GM21526 (cell line): ENCODE data around the gene LAMA5.

Source experiments
- ATAC-seq: cut with Tn5 transposase; IDR thresholded peaks from one replicate; pipeline ENCODE4 v1.9.1; 2021; ENCODE audit warnings: moderate library complexity; ENCODE audit not compliant: unreplicated experiment, low FRiP score

The LAMA5 gene

GRCh38 chr20:62367136-62367632, at the start of gene LAMA5:
TSS of gene LAMA5 (minus strand) at chr20:62367312. CDS start at chr20:62367245, 67 bp downstream.
- ATAC-seq: no peak

- ATAC-seq: no peak
Measured at GRCh38 chr20:62415354-62416111, 48.4 kb upstream of the LAMA5 start.

- ATAC-seq: no peak
Measured at GRCh38 chr20:62413896-62414481, 46.9 kb upstream of the LAMA5 start.

GRCh38 chr20:62413025-62413570, 46.0 kb upstream of the LAMA5 start:
- no peak for ATAC-seq

- no peak for ATAC-seq
Measured at GRCh38 chr20:62412194-62413024, 45.3 kb upstream of the LAMA5 start.

- ATAC-seq: no peak
Measured at GRCh38 chr20:62411479-62412193, 44.5 kb upstream of the LAMA5 start.

- ATAC-seq: no peak
Measured at GRCh38 chr20:62410746-62411478, 43.8 kb upstream of the LAMA5 start.

GRCh38 chr20:62409931-62410745, 43.0 kb upstream of the LAMA5 start:
- ATAC-seq: no peak

- no peak for ATAC-seq
Measured at GRCh38 chr20:62409086-62409853, 42.2 kb upstream of the LAMA5 start.

- no peak for ATAC-seq
Measured at GRCh38 chr20:62408640-62409039, 41.5 kb upstream of the LAMA5 start.

GRCh38 chr20:62408055-62408454, 40.9 kb upstream of the LAMA5 start:
- no peak for ATAC-seq

- peak; percentile 67 for ATAC-seq
Measured at GRCh38 chr20:62407221-62407992, 40.3 kb upstream of the LAMA5 start, which contains the start of gene CABLES2. TSS of gene CABLES2 (minus strand) at chr20:62407285. CDS start at chr20:62407276, 9 bp downstream.

GRCh38 chr20:62406635-62407176, 39.6 kb upstream of the LAMA5 start:
- ATAC-seq: no peak

GRCh38 chr20:62405981-62406513, 38.9 kb upstream of the LAMA5 start:
- ATAC-seq: no peak

- no peak for ATAC-seq
Measured at GRCh38 chr20:62405108-62405980, 38.2 kb upstream of the LAMA5 start.

- no peak for ATAC-seq
Measured at GRCh38 chr20:62404761-62405107, 37.6 kb upstream of the LAMA5 start.
